Stimulated activated CD8-positive, alpha-beta memory T cell treated with anti-CD3 and anti-CD28 coated beads, Interleukin-7, amount 100 ng/mL, for 1 hour (primary cell): ENCODE data around the gene PSKH1.

ENCODE experiments used
- DNase-seq, 2 donors: peaks; one replicate each; pipeline ENCODE4 v3.0.0-alpha.2; 2020; ENCODE audit warnings: low read depth in 2 of 2

The PSKH1 gene

DNA sequence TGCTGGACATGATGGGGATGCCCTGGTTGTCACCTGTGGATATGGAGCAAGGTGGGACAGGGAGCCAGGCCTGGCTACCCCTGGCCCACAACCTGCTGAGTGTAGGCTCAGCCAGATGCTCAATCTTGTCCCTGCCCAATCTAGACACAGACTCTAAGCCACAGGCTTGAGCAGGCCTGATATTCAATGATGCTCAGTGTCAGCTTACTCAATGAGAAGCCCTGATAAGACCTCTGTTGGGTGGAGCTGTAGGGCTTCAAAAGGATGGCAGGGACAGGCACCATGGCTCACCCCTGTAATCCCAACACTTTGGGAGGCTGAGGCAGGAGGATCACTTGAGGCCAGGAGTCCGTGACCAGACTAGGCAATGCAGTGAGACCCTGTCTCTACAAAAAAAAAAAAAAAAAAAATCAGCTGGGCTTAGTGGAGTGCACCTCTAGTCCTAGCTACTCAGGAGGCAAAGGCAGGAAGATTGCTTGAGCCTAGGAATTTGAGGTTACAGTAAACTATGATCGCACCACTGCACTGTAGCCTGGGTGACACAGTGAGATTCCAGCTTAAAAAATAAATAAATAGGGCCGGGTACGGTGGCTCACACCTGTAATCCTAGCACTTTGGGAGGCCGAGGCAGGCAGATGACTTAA is 47.5 kb downstream of the PSKH1 start:
- DNase-seq: no peak

GRCh38 chr16:67941469-67942199 is 48.6 kb downstream of the PSKH1 start:
- DNase-seq: no peak

GRCh38 chr16:67942200-67942509 is 49.1 kb downstream of the PSKH1 start:
- DNase-seq: no peak

GRCh38 chr16:67942510-67943255 is 49.6 kb downstream of the PSKH1 start:
- DNase-seq: no peak

- no peak for DNase-seq
These were observed 50.2 kb downstream of the PSKH1 start for GRCh38 chr16:67943256-67943618.

DNA sequence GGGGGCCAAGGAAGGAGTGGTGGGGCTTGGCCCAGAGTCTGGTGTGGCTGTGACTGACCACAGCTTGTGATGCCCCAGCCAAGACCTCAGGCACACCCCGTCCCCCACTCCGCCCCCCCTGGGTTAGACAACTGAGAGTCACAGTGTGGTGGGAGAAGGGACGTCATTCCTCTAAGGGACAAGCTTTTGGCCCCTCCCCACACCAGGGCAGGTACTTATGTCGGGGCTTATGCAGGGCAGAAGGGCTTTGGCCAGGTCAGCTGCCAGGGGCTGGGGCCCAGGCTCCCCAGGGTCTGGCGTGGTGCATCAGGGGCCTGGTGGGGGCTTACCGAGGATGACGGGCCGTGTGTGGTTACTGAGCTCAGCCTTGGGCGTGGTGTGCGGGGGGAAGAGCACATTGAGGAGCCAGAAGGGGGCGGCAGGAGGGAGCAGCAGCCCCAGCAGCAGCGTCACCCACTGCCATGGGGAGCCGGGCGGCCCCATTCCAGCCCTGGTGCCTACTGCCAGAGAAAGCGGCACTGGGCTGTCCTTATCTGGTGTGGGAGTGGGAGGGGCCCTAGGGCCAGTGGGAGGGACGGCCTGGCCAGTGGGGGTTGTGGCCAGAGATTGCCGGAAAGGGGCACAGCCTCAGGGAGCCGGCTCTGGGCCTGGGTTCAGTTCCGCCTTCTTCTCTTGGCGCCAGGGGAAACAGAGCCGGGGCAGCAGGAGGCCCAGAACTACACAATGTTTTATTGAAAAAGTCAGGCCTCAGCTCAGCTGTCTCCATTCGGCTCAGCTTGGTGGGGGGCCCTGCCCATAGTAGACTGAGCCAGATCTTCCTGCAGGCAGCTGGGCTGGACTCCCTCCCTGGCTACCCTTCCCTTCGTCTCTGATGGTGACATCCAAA is 50.8 kb downstream of the PSKH1 start, which contains the start of gene LCAT:
Gene LCAT (minus strand): TSS at position 502 of the 886 bp plus-strand sequence. CDS start 19 bp downstream, at position 483.
- DNase-seq: no peak

DNA sequence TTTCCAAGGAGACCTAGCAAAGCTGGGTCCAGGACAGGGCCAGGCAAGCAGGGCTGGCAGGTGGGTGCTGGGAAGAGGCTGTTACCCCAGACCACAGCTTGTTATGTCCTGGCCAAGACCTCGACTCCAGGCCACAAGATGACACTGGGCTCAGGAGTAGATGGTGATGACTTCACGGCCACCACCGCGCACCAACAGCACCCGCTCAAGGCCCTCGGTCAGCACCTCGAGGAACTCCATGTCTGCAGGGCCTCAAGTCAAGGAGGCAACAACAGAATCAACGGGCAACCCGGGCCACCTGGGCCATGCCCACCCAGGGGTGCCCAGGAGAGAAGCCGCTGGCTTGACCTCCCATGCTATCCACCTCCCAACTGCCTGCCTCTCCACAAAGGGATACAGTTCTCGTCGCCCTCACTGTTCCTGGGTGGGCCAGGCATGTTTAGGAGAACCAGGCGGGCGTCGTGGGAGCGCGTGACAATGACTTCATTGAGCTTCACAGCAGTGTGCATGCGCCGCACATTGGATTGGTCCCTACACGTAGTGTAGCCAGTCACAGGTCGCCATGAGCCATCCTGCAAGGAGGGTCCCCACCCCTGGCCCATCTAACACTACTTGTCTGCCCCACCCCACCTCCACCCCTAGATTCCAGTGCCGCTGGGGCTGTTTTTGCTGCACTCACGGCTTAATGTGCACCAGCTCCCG is 51.8 kb downstream of the PSKH1 start:
- DNase-seq: no peak

- DNase-seq: no peak
These were observed 52.4 kb downstream of the PSKH1 start for GRCh38 chr16:67945392-67945933.

GRCh38 chr16:67946128-67946569 is 53.1 kb downstream of the PSKH1 start:
- DNase-seq: no peak

DNA sequence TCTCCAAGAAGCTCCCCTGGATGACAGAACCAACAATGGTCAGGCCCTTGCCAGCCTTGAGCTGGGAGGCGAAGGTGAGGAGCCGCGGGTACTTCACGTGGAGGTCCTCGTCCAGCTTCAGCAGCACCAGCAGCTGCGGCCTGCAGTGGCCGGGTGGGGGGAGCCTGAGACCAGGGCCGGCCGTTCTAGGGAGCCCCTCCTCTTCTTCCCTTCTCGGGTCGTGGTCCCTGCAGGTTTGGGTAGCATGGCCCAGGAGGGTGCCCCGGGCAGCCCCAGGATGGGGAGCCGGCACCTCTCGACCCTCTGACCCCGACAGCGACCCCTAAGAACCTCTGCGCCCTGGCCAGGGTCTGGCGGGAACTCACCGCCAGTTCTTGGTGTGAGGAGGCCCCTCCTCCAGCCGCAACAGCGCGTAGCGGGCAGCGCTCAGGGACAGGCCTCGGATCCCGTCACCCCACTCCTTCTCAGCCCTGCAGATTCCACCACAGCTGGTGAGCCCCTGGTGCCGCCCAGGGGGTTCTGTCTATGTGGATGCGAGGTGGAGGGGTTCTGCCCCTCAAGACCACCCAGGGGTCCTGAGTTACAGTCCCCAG is 54.0 kb downstream of the PSKH1 start:
- DNase-seq: no peak

- no peak for DNase-seq
These were observed 55.0 kb downstream of the PSKH1 start for GRCh38 chr16:67948015-67948414.

- no peak for DNase-seq
These were observed 56.6 kb downstream of the PSKH1 start for GRCh38 chr16:67949645-67950044.

GRCh38 chr16:67950335-67950843 is 57.3 kb downstream of the PSKH1 start:
- no peak for DNase-seq

DNA sequence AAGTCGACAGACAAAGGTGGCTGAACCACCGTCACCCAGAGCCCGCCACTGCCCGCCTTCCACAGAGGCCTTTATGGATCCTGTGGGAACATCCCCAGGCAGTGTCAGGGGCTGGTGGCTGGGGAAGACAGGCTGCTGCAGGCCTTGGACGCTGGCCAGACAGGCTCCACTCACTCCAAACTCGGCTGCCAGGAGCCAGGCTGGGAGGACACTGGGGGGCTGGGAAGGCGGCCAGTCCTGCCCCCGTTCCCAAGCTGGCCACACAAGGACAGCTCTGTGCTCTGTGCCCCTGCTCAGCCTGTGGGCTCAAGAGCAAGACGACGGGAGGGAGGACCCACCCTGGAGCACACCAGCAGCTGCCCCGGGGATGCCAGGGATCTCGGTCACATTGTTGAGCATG is 58.4 kb downstream of the PSKH1 start:
- DNase-seq: no peak

DNA sequence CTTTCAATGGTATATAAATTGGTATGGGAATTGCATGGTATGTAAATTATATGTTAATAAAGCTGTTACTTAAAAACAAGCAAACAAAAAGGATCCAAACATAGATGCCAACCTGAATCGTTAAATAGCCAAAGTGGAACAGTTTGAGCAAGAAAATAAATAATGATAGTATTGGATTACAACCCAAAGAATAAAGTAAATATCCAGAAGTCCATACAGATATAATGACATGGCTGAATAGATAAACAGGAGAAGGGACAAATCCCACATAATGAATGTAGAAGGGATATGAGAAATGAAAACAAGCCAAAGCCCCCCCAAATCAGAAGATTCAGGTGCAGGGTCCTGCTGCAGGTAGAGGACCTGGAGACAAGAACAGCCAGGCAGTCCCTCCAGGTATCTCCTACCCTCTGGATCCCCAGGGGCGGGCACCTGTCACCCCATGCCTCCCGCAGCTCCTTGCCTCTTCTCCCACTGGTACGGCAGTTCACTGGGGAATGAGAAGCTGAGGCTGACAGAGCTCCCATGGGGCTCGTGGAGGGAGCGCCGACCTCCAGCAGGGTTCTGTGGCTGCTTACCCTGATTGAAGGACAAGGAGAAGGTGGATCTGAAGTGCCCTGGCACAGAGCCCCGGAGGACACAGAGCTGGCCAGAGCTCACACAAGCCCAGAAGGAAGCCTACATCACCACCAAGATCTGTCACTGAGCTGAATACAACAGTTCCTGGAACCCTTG is 60.8 kb downstream of the PSKH1 start:
- DNase-seq: no peak

DNA sequence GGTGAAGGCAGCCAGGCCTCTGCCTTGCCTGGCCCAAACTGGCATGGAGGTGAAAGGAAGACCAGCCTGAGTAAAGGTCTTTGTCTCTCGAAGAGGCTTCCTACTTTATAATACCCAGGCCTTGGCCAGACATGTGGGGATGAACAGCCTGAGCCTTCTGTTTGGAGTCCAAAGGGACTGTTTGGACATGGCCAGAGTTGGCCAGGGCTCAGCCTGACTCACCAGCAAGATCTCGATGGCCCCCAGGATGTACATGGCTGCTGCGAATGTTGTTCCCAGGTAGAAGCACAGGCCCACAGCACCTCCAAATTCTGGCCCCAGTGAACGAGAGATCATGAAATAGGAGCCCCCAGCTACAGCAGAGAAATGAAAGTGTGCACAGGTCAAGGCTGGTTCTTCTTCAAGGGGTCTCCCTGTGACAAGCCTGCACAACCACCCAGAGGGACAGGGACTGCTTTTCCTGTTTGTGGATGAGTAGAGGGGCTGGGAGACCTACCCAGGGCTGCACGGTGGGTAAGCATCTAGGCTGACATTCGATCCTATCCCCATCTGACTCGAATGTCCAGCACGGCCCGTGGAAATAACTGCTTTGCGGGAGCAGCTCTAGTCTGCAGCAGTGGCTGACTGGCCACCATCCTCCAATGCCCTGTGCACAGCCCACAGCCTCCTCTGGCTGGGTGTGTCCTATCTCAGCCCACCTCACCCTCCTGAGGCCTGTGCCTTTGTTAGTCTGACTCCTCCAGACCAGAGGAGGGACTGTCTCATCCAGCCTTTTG is 61.6 kb downstream of the PSKH1 start:
- DNase-seq: no peak

- DNase-seq: no peak
These were observed 64.6 kb downstream of the PSKH1 start for GRCh38 chr16:67957622-67958021.

GRCh38 chr16:67959536-67960329 is 66.7 kb downstream of the PSKH1 start:
- DNase-seq: no peak
